Measurements from ENCODE around the gene RAPGEF5. TPM values are rescaled to one million over a fixed set of nuclear protein-coding genes. Genes with fewer than 3 reads are reported as not detected.

Gene RAPGEF5
- polyA plus RNA-seq, 1 donor, result 14.6 TPM

GRCh38 chr7:22150221-22150620 lies 206.7 kb downstream of the RAPGEF5 start:
- no peak for DNase-seq

GRCh38 chr7:22147868-22148267 lies 209.1 kb downstream of the RAPGEF5 start:
- no peak for DNase-seq

GRCh38 chr7:22146961-22147512 lies 209.9 kb downstream of the RAPGEF5 start:
- no peak for DNase-seq

GRCh38 chr7:22144950-22145349 lies 212.0 kb downstream of the RAPGEF5 start:
- no peak for DNase-seq

GRCh38 chr7:22143491-22143890 lies 213.5 kb downstream of the RAPGEF5 start:
- DNase-seq, result no peak

GRCh38 chr7:22142572-22142971 lies 214.4 kb downstream of the RAPGEF5 start:
- DNase-seq, result no peak

- DNase-seq, result no peak
Measured at GRCh38 chr7:22141355-22141754, 215.6 kb downstream of the RAPGEF5 start.

- DNase-seq, result no peak
Measured at GRCh38 chr7:22140578-22140977, 216.4 kb downstream of the RAPGEF5 start.

GRCh38 chr7:22138886-22139285 lies 218.1 kb downstream of the RAPGEF5 start:
- no peak for DNase-seq

- DNase-seq, result no peak
Measured at GRCh38 chr7:22138106-22138505, 218.8 kb downstream of the RAPGEF5 start.

GRCh38 chr7:22137466-22137865 lies 219.5 kb downstream of the RAPGEF5 start:
- no peak for DNase-seq

GRCh38 chr7:22137026-22137425 lies 219.9 kb downstream of the RAPGEF5 start:
- no peak for DNase-seq

GRCh38 chr7:22129819-22130580 lies 227.0 kb downstream of the RAPGEF5 start:
- DNase-seq, result no peak

- no peak for DNase-seq
Measured at GRCh38 chr7:22129166-22129565, 227.8 kb downstream of the RAPGEF5 start.

GRCh38 chr7:22128528-22128920 lies 228.4 kb downstream of the RAPGEF5 start:
- DNase-seq, result no peak

- DNase-seq, result no peak
Measured at GRCh38 chr7:22127835-22128527, 229.0 kb downstream of the RAPGEF5 start.

- no peak for DNase-seq
Measured at GRCh38 chr7:22125436-22125835, 231.5 kb downstream of the RAPGEF5 start.

GRCh38 chr7:22124941-22125340 lies 232.0 kb downstream of the RAPGEF5 start:
- no peak for DNase-seq

GRCh38 chr7:22123139-22123538 lies 233.8 kb downstream of the RAPGEF5 start:
- DNase-seq, result no peak

GRCh38 chr7:22121702-22122474 lies 235.1 kb downstream of the RAPGEF5 start:
- DNase-seq, result no peak

- no peak for DNase-seq
Measured at GRCh38 chr7:22120391-22121053, 236.4 kb downstream of the RAPGEF5 start.

- no peak for DNase-seq
Measured at GRCh38 chr7:22117222-22117621, 239.7 kb downstream of the RAPGEF5 start.
